Left kidney (tissue), 2 donors: ENCODE measurements around the gene PTCH1. TPM values are rescaled to one million over a fixed set of nuclear protein-coding genes. Genes with fewer than 3 reads are reported as not detected.

Experiments
- DNase-seq: peaks from one replicate; pipeline ENCODE4 v3.0.0-alpha.2; 2013
- polyA plus RNA-seq: library from polyadenylated mRNA; unstranded; fragments of 120-200 nt; gene quantifications from one replicate; pipeline ENCODE4 v1.2.1, GENCODE V29; 2013; ENCODE audit not compliant: insufficient read length

PTCH1 gene
- polyA plus RNA-seq, 1 donor: 33.8 TPM

- no peak for DNase-seq
Measured at GRCh38 chr9:95499046-95499676, 17.6 kb downstream of the PTCH1 start.

GRCh38 chr9:95498641-95499040 lies 18.1 kb downstream of the PTCH1 start:
- no peak for DNase-seq

- no peak for DNase-seq
Measured at GRCh38 chr9:95497772-95498171, 19.0 kb downstream of the PTCH1 start.

- DNase-seq: no peak
Measured at GRCh38 chr9:95496687-95497086, 20.1 kb downstream of the PTCH1 start.

GRCh38 chr9:95495961-95496360 lies 20.8 kb downstream of the PTCH1 start:
- DNase-seq: no peak

GRCh38 chr9:95495529-95495928 lies 21.2 kb downstream of the PTCH1 start:
- no peak for DNase-seq

GRCh38 chr9:95494416-95495371 lies 22.1 kb downstream of the PTCH1 start:
- no peak for DNase-seq

GRCh38 chr9:95494022-95494415 lies 22.8 kb downstream of the PTCH1 start:
- DNase-seq: no peak

- DNase-seq: no peak
Measured at GRCh38 chr9:95493402-95493801, 23.4 kb downstream of the PTCH1 start.

- no peak for DNase-seq
Measured at GRCh38 chr9:95491543-95492320, 25.0 kb downstream of the PTCH1 start.

- DNase-seq: no peak
Measured at GRCh38 chr9:95488954-95489353, 27.8 kb downstream of the PTCH1 start.

- no peak for DNase-seq
Measured at GRCh38 chr9:95486318-95486717, 30.5 kb downstream of the PTCH1 start.

- DNase-seq: no peak
Measured at GRCh38 chr9:95484225-95484624, 32.5 kb downstream of the PTCH1 start.

- DNase-seq: no peak
Measured at GRCh38 chr9:95483431-95483830, 33.3 kb downstream of the PTCH1 start.

GRCh38 chr9:95482621-95483020 lies 34.1 kb downstream of the PTCH1 start:
- DNase-seq: no peak

- no peak for DNase-seq
Measured at GRCh38 chr9:95481000-95481399, 35.8 kb downstream of the PTCH1 start.

GRCh38 chr9:95480346-95480745 lies 36.4 kb downstream of the PTCH1 start:
- DNase-seq: no peak

- DNase-seq: no peak
Measured at GRCh38 chr9:95479330-95479729, 37.4 kb downstream of the PTCH1 start.

GRCh38 chr9:95478335-95478734 lies 38.4 kb downstream of the PTCH1 start:
- DNase-seq: no peak

- no peak for DNase-seq
Measured at GRCh38 chr9:95477885-95478284, 38.9 kb downstream of the PTCH1 start.

- DNase-seq: no peak
Measured at GRCh38 chr9:95477441-95477840, 39.3 kb downstream of the PTCH1 start.

- no peak for DNase-seq
Measured at GRCh38 chr9:95468791-95469190, 48.0 kb downstream of the PTCH1 start.

- DNase-seq: no peak
Measured at GRCh38 chr9:95465115-95465514, 51.7 kb downstream of the PTCH1 start.
